Thyroid gland (tissue), 4 donors: ENCODE measurements around the gene SNX27. TPM values are rescaled to one million over a fixed set of nuclear protein-coding genes. Genes with fewer than 3 reads are reported as not detected.

Source experiments
- DNase-seq, 2 donors: peaks; one replicate each; pipeline ENCODE4 v3.0.0-alpha.2; 2019
- H3K27ac ChIP-seq, 3 donors: fragments of 200-600 bp; sonication (generic); 1 replicate in 2 of 3; 2 replicates in 1 of 3; pipeline ENCODE4 v1.5.1; 2016 to 2019; ENCODE audit warnings: mild to moderate bottlenecking in 1 of 3, moderate library complexity in 1 of 3
- H3K27me3 ChIP-seq: fragments of 200-600 bp; sonication (generic); one replicate; pipeline ENCODE4 v1.5.1; 2019
- H3K36me3 ChIP-seq, 2 donors: fragments of 200-600 bp; sonication (generic); one replicate each; pipeline ENCODE4 v1.5.1; 2016 to 2019
- H3K4me1 ChIP-seq, 2 donors: fragments of 200-600 bp; sonication (generic); one replicate each; pipeline ENCODE4 v1.5.1; 2017 to 2019
- H3K4me3 ChIP-seq, 3 donors: fragments of 200-600 bp; sonication (generic); replicated peaks in 1 of 3; 1 replicate in 2 of 3; 2 replicates in 1 of 3; pipeline ENCODE4 v1.5.1; 2016; ENCODE audit warnings: mild to moderate bottlenecking in 1 of 3
- H3K9me3 ChIP-seq: fragments of 200-600 bp; sonication (generic); one replicate; pipeline ENCODE4 v1.5.1; 2017
- POLR2A ChIP-seq, 2 donors: fragments of 450-650 bp; IDR thresholded peaks; one replicate each; pipeline ENCODE4 v1.6.1; 2017; ENCODE audit warnings: antibody characterized with exemption in 2 of 2, mild to moderate bottlenecking in 2 of 2, moderate library complexity in 1 of 2
- WGBS, 2 donors: methylation state at CpG; one replicate each; pipeline ENCODE4 v1.1.5; 2017; 5-methylcytosine and 5-hydroxymethylcytosine counted together
- intact Hi-C: fragments of 100-400 bp; cut with DNase I; formaldehyde crosslinking; loops from one replicate; pipeline ENCODE4 v1.15.1; 2023
- total RNA-seq, 4 donors: library from RNA; depleted of rRNA; stranded (reverse); fragments of >200 nt; gene quantifications; one replicate each; pipeline ENCODE4 v1.2.3, GENCODE V29; 2016
- TF ChIP-seq, protein P1 (sequence below), 6 experiments: fragments of 200-600 bp in 3 of 6; fragments of 450-650 bp in 3 of 6; sonication (generic) in 3 of 6; IDR thresholded peaks; one replicate each; pipeline ENCODE4 v1.5.1; 2016 to 2019; ENCODE audit warnings: antibody characterized with exemption in 6 of 6, mild to moderate bottlenecking in 2 of 6, inconsistent platforms in 1 of 6, moderate library complexity in 1 of 6

SNX27 gene
- total RNA-seq, 4 donors from 2014 or later, result 33.8 to 43.4 (median 37.9) TPM

DNA sequence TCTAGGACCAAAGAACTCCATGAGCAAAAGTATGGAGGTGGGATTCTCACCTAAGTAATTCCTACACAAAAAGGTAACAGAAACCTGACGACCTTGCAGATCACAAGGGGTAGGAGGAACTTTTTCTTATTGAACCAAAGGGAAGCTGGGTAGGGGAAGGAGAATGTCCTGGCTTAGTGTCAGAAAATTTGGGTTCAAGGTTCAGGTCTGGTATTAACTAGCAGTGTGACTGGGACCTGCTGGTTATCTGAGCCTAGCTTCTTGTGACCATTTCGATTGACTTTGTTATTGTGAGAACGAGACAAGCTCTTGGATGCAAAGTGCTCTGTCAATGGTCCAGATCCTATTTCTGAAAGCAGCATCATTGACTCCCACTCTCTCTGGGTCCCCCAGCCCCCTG lies 5.0 kb upstream of the SNX27 start:
- no peaks in the 10 kb centered on the region for H3K36me3 ChIP-seq
- peaks cover 4 to 6% of the 10 kb centered on the region in 2 donors for H3K4me1 ChIP-seq
- intact Hi-C loops, result no loop called here
- no peaks in the 10 kb centered on the region for H3K9me3 ChIP-seq
- no peak overlapping the region for H3K27ac ChIP-seq
- no peak for DNase-seq
- no peak overlapping the region for H3K4me3 ChIP-seq
- no peaks in the 10 kb centered on the region for H3K27me3 ChIP-seq
- 66 to 74% methylated on average over 3 of the region's 3 CpGs for WGBS, 2 donors
- TF ChIP-seq POLR2A (IDR thresholded peaks at IDR 0.05), result no peak
- TF ChIP-seq, protein P1, sequence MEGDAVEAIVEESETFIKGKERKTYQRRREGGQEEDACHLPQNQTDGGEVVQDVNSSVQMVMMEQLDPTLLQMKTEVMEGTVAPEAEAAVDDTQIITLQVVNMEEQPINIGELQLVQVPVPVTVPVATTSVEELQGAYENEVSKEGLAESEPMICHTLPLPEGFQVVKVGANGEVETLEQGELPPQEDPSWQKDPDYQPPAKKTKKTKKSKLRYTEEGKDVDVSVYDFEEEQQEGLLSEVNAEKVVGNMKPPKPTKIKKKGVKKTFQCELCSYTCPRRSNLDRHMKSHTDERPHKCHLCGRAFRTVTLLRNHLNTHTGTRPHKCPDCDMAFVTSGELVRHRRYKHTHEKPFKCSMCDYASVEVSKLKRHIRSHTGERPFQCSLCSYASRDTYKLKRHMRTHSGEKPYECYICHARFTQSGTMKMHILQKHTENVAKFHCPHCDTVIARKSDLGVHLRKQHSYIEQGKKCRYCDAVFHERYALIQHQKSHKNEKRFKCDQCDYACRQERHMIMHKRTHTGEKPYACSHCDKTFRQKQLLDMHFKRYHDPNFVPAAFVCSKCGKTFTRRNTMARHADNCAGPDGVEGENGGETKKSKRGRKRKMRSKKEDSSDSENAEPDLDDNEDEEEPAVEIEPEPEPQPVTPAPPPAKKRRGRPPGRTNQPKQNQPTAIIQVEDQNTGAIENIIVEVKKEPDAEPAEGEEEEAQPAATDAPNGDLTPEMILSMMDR (IDR thresholded peaks at IDR 0.05), result no peak

DNA sequence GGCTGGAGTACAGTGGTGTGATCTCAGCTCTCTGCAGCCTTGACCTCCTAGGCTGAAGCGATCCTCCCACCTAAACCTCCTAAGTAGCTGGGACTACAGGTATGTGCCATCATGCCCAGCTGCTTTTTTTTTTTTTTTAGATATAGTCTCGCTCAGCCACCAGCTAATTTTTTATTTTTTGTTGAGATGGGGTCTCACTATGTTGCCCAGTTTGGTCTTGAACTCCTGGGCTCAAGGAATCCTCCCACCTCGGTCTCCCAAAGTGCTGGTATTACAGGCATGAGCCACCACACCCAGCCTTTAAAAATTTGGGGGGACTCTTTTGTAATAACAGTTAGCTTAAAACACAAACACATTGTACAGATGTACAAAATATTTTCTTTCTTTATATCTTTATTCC lies 1.7 kb upstream of the SNX27 start:
- intact Hi-C loops, result no loop called here
- Histone ChIP-seq H3K4me1 (peaks cover 4 to 15% of the 10 kb centered on the region in 2 donors), H3K9me3 (no peaks in the 10 kb centered on the region), H3K27ac (no peak overlapping the region), H3K36me3 (no peaks in the 10 kb centered on the region), H3K4me3 (no peak overlapping the region), H3K27me3 (no peaks in the 10 kb centered on the region)
- TF ChIP-seq POLR2A (IDR thresholded peaks at IDR 0.05), result no peak
- TF ChIP-seq, protein P1 (IDR thresholded peaks at IDR 0.05), result no peak
- 91 to 93% methylated on average over 3 of the region's 3 CpGs for WGBS, 2 donors
- no peak for DNase-seq

DNA sequence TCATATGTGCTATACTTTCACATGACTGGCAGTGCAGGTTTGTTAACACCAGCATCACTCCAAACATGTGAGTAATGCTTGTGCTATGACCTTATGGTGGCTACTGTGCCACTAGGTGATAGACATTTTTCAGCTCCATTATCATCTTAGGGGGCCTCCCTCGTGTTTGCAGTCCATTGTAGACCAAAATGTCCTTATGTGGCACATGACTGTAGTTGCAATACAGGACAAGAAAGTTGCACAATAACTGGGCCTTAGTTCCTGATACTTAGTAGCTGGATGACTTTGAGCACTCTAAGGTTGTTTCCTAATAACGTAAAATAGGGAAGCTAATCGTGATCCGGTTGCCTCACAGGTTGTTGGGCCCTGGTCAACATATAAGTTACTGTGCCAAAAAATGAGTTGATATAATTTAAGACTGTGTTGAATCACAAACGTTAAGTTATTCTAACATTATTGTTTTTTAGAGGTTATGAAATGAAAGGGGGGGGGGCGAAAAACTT lies 511 bp upstream of the SNX27 start:
- Histone ChIP-seq H3K36me3 (no peaks in the 10 kb centered on the region), H3K9me3 (no peaks in the 10 kb centered on the region), H3K27me3 (no peaks in the 10 kb centered on the region), H3K4me1 (peaks cover 4 to 15% of the 10 kb centered on the region in 2 donors), H3K4me3 (peak overlapping the region in 1 of 3 donors; percentile 93), H3K27ac (peak overlapping the region; percentile 88 to 95 (median 91))
- DNase-seq, result no peak
- 23 to 24% methylated on average over 6 of the region's 6 CpGs for WGBS, 2 donors
- no peak for TF ChIP-seq POLR2A (IDR thresholded peaks at IDR 0.05)
- TF ChIP-seq, protein P1 (IDR thresholded peaks at IDR 0.05), result no peak
- intact Hi-C loops, result no loop called here

DNA sequence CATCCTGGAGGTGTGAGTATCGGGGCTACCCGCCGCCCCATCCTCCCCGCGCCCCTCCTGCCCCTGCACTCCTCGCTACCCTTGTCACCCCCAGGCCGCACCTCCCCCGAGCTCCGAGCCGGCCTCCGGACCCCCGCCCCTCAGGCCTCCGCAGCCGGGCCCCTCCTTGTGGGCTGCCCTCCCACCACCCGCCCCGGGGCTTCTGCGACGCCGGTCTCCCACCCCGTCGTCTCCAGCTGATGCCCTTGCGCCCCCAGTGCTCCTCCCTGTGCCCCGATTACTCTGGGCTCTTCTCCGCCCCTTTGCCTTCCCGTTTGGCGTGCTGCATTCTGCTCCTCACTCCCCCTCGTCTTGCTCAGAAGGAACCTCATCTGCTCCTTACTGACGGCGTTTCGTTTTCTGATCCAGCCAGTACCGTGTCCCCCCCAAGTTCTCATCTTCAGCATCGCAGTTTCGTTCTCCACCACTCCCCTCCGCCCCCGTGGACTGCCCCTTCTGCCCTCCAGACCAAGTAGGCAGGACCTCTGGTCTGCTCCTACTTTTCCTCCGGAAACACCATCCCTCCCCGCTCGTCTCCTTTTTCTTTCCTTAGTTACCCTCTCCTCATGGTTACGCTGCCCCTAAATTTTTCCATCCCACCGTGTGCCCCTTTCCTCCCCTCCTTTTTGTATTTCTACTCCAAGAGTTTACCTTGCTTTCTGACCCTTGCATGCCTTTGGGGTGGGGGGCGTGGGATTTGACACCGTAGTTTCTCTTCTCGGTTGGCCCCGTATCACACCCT lies 841 bp downstream of the SNX27 start:
- 3 to 4% methylated on average over 31 to 32 of the region's 44 CpGs for WGBS, 2 donors
- H3K4me1 ChIP-seq, result peaks cover 4 to 15% of the 10 kb centered on the region in 2 donors
- DNase-seq, result peak; percentile 24 to 32
- no peaks in the 10 kb centered on the region for H3K9me3 ChIP-seq
- H3K36me3 ChIP-seq, result no peaks in the 10 kb centered on the region
- no peak for TF ChIP-seq POLR2A (IDR thresholded peaks at IDR 0.05)
- TF ChIP-seq, protein P1 (IDR thresholded peaks at IDR 0.05), result no peak
- intact Hi-C loops, result no loop called here
- H3K4me3 ChIP-seq, result peak overlapping the region; percentile 68 to 100 (median 93)
- no peaks in the 10 kb centered on the region for H3K27me3 ChIP-seq
- H3K27ac ChIP-seq, result peak overlapping the region; percentile 88 to 95 (median 91)

DNA sequence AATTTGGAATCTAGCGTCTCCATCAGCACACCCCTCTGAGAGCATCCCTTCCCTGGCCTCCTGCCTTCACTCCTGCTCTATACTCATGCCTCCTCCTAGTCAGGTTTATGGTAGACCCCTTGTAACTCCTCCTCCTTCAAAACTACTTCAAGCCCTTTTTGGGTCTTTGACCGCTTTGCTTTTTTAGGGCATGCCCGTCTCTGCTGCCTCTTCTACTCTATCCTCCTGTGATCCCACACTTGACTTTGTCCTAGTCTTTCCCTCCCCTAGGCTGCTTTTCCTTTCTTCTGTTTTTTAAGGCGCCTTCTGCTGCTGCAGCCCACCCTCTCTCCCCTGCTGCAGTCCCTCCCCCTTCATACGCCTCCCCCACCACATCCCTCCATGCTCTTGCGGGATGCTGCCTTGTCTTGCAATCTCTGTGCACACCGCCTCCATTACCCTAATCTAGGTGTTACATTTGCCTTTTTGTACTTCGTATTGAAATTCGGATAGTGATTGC lies 1.5 kb downstream of the SNX27 start:
- TF ChIP-seq POLR2A (IDR thresholded peaks at IDR 0.05), result no peak
- TF ChIP-seq, protein P1 (IDR thresholded peaks at IDR 0.05), result no peak
- intact Hi-C loops, result no loop called here
- Histone ChIP-seq H3K36me3 (no peaks in the 10 kb centered on the region), H3K27me3 (no peaks in the 10 kb centered on the region), H3K4me1 (peaks cover 4 to 15% of the 10 kb centered on the region in 2 donors), H3K4me3 (peak overlapping the region; percentile 68 to 100 (median 93)), H3K9me3 (no peaks in the 10 kb centered on the region), H3K27ac (peak overlapping the region in 1 of 3 donors; percentile 95)
- no peak for DNase-seq
- WGBS, 2 donors, result 54 to 55% methylated on average over 9 of the region's 9 CpGs
